ENCODE measurements around the gene RIN1.

DNA sequence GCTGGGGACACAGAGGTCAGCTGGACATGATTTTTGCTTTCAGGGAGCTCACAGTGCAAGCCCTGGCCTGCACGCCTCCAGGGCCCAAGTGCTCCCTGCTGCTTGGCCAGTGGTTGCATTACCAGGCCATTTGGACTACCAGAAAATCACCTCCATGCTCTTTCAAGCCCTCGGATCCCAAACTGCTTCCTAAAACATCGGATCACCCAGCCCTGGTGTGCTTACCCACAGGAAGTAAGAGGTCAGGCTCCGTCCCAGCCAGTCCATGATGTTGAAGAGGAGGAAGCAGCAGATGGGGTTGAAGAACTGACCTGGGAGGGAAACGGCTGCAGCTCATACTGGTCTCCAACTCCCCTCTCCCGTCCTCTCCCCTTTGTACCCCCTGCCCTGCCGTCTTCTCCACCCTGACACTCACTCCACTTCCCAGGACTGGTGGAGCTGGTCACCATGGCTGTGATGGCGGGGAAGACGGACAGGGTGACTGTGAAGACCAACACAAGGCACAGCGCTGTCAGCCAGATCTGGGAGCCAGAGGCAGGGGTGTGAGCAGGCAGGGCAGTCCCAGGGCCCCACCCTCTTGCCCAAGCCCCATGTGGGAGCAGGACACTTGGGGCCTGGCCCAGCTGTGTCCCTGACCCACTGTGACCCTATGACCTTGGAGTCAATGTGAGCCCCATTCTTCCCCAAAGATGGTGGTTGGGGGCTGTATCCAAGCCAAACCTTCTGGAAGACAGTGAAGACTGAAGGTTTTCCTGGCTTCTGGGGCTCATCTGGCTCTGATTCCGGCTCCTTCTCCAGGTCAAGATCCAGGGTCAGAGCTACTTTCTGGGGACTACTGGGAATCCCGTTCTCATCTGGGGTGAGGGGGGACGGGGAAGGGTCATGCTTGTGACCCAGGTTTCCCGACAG is 29.7 kb upstream of the RIN1 start:
- TF ChIP-seq, protein P1, sequence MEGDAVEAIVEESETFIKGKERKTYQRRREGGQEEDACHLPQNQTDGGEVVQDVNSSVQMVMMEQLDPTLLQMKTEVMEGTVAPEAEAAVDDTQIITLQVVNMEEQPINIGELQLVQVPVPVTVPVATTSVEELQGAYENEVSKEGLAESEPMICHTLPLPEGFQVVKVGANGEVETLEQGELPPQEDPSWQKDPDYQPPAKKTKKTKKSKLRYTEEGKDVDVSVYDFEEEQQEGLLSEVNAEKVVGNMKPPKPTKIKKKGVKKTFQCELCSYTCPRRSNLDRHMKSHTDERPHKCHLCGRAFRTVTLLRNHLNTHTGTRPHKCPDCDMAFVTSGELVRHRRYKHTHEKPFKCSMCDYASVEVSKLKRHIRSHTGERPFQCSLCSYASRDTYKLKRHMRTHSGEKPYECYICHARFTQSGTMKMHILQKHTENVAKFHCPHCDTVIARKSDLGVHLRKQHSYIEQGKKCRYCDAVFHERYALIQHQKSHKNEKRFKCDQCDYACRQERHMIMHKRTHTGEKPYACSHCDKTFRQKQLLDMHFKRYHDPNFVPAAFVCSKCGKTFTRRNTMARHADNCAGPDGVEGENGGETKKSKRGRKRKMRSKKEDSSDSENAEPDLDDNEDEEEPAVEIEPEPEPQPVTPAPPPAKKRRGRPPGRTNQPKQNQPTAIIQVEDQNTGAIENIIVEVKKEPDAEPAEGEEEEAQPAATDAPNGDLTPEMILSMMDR (IDR thresholded peaks at IDR 0.05), result no peak
- no peak for TF ChIP-seq POLR2A (IDR thresholded peaks at IDR 0.05)
